GM23338 (cell line): Measurements from ENCODE around the gene HSH2D. TPM values are rescaled to one million over a fixed set of nuclear protein-coding genes. Genes with fewer than 3 reads are reported as not detected.

Source experiments
- ATAC-seq: fragments of 200-7000 bp; cut with Tn5 transposase; 3 replicates; pipeline ENCODE4 v1.9.1; 2020
- DNase-seq: peaks from one replicate; pipeline ENCODE4 v3.0.0-alpha.2; 2015; ENCODE audit warnings: low spot score
- H2AFZ ChIP-seq: fragments of 200-600 bp; sonication (generic); 2 replicates; pipeline ENCODE4 v1.8.0; 2016; ENCODE audit warnings: antibody characterized with exemption, mild to moderate bottlenecking, moderate library complexity
- H3F3A ChIP-seq: fragments of 200-600 bp; sonication (generic); replicated peaks from 2 replicates; pipeline ENCODE4 v1.8.0; 2017; ENCODE audit warnings: antibody characterized with exemption, mixed run types, low read depth
- H3K27ac ChIP-seq: fragments of 200-600 bp; sonication (generic); 2 replicates; pipeline ENCODE4 v1.6.1; 2016; ENCODE audit warnings: low read depth
- H3K27me3 ChIP-seq: fragments of 200-600 bp; sonication (generic); 2 replicates; pipeline ENCODE4 v1.8.0; 2016; ENCODE audit warnings: mild to moderate bottlenecking, mixed run types, moderate library complexity; ENCODE audit not compliant: insufficient read depth
- H3K36me3 ChIP-seq: fragments of 200-600 bp; sonication (generic); 2 replicates; pipeline ENCODE4 v1.8.0; 2016; ENCODE audit warnings: mild to moderate bottlenecking; ENCODE audit not compliant: insufficient read depth
- H3K4me1 ChIP-seq: fragments of 200-600 bp; sonication (generic); 2 replicates; pipeline ENCODE4 v1.8.0; 2016; ENCODE audit warnings: mild to moderate bottlenecking, moderate library complexity; ENCODE audit not compliant: insufficient read depth
- H3K4me2 ChIP-seq: fragments of 200-600 bp; sonication (generic); 2 replicates; pipeline ENCODE4 v1.7.1; 2017; ENCODE audit warnings: mixed run types
- H3K4me3 ChIP-seq: fragments of 200-600 bp; sonication (generic); 2 replicates; pipeline ENCODE4 v1.6.1; 2016; ENCODE audit warnings: mixed run types
- H3K79me2 ChIP-seq: fragments of 200-600 bp; sonication (generic); replicated peaks from 2 replicates; pipeline ENCODE4 v1.8.0; 2017; ENCODE audit warnings: mild to moderate bottlenecking; ENCODE audit not compliant: insufficient read depth
- H3K9me2 ChIP-seq: fragments of 200-600 bp; sonication (generic); 2 replicates; pipeline ENCODE4 v1.8.0; 2017; ENCODE audit not compliant: insufficient read depth
- H4K20me1 ChIP-seq: fragments of 200-600 bp; sonication (generic); replicated peaks from 2 replicates; pipeline ENCODE4 v1.8.0; 2017; ENCODE audit warnings: mild to moderate bottlenecking; ENCODE audit not compliant: insufficient read depth
- H3K27ac Mint-ChIP-seq: 2 replicates; pipeline ENCODE4 v1.8.0; 2020; ENCODE audit warnings: inconsistent platforms, mild to moderate bottlenecking, moderate library complexity, mixed read lengths
- H3K27me3 Mint-ChIP-seq: 3 replicates; pipeline ENCODE4 v1.8.0; 2022; ENCODE audit warnings: low read depth, mild to moderate bottlenecking, moderate library complexity, mixed read lengths, inconsistent platforms; ENCODE audit not compliant: insufficient read depth, poor library complexity
- H3K36me3 Mint-ChIP-seq: 3 replicates; pipeline ENCODE4 v1.8.0; 2021; ENCODE audit warnings: low read depth, mild to moderate bottlenecking, inconsistent platforms, moderate library complexity, mixed read lengths
- H3K4me1 Mint-ChIP-seq: 3 replicates; pipeline ENCODE4 v1.8.0; 2020; ENCODE audit warnings: mild to moderate bottlenecking, inconsistent platforms, mixed read lengths
- H3K4me3 Mint-ChIP-seq: 3 replicates; pipeline ENCODE4 v1.8.0; 2021; ENCODE audit warnings: moderate library complexity, mild to moderate bottlenecking, inconsistent platforms, mixed read lengths
- H3K9me3 Mint-ChIP-seq: 3 replicates; pipeline ENCODE4 v1.8.0; 2020; ENCODE audit warnings: moderate library complexity, mild to moderate bottlenecking, inconsistent platforms, mixed read lengths
- EZH2 ChIP-seq: fragments of 200-600 bp; sonication (generic); IDR thresholded peaks from one replicate; pipeline ENCODE4 v1.8.0; 2017; ENCODE audit warnings: antibody characterized with exemption, mild to moderate bottlenecking, low read depth; ENCODE audit not compliant: unreplicated experiment
- EZH2phosphoT487 ChIP-seq: fragments of 200-600 bp; sonication (generic); IDR thresholded peaks from one replicate; pipeline ENCODE4 v1.8.1; 2018; ENCODE audit warnings: antibody characterized with exemption; ENCODE audit not compliant: unreplicated experiment
- ZNF114 ChIP-seq: fragments of 250-450 bp; sonication (Bioruptor Pico); IDR thresholded peaks from 2 replicates; pipeline ENCODE4 v1.5.0; 2020; ENCODE audit warnings: mild to moderate bottlenecking, moderate library complexity
- polyA plus RNA-seq: library from polyadenylated mRNA; unstranded; fragments of >200 nt; fragmentation: Nextera tagmentation; extraction: Ambion mirVana; gene quantifications from 2 replicates; pipeline ENCODE4 v1.2.1, GENCODE V29; 2016
- total RNA-seq: library from RNA; depleted of rRNA; stranded (reverse); fragments of >200 nt; shearing (Covaris generic); gene quantifications from 2 replicates; pipeline ENCODE4 v1.2.3, GENCODE V29; 2014
- TF ChIP-seq, protein P1 (sequence below): fragments of 250-450 bp; sonication (Bioruptor Pico); IDR thresholded peaks from 2 replicates; pipeline ENCODE4 v1.5.0; 2020; ENCODE audit warnings: mild to moderate bottlenecking, moderate library complexity
- TF ChIP-seq, protein P2 (sequence below), 2 experiments: fragments of 200-600 bp in 1 of 2; sonication (generic) in 1 of 2; conservative IDR thresholded peaks; 2 replicates each; pipeline versions ENCODE4 v1.5.1 to v1.6.1; 2016 to 2017; ENCODE audit warnings: antibody characterized with exemption in 2 of 2, low read depth in 2 of 2, mild to moderate bottlenecking in 2 of 2, moderate library complexity in 1 of 2

Gene HSH2D
- total and polyA plus RNA-seq, 2 experiments from 2014 or later: 0.81 to 1.4 TPM

DNA sequence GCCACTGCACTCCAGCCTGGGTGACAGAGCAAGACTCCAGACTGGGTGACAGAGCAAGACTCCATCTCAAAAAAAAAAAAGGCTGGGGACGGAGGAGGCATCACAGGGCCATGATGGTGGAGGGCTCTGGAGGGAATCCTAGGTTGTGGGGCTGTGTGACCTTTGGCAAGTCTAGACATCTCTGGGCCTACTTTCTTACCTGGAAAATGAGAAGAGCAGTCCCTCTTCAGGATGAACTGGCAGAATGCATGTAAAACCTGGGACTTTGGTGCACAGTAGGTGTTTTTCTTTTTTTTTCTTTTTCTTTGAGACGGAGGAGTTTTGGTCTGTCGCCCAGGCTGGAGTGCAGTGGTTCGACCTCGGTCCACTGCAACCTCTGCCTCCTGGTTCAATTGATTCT lies 16.2 kb downstream of the HSH2D start (continued):
- TF ChIP-seq, protein P1, sequence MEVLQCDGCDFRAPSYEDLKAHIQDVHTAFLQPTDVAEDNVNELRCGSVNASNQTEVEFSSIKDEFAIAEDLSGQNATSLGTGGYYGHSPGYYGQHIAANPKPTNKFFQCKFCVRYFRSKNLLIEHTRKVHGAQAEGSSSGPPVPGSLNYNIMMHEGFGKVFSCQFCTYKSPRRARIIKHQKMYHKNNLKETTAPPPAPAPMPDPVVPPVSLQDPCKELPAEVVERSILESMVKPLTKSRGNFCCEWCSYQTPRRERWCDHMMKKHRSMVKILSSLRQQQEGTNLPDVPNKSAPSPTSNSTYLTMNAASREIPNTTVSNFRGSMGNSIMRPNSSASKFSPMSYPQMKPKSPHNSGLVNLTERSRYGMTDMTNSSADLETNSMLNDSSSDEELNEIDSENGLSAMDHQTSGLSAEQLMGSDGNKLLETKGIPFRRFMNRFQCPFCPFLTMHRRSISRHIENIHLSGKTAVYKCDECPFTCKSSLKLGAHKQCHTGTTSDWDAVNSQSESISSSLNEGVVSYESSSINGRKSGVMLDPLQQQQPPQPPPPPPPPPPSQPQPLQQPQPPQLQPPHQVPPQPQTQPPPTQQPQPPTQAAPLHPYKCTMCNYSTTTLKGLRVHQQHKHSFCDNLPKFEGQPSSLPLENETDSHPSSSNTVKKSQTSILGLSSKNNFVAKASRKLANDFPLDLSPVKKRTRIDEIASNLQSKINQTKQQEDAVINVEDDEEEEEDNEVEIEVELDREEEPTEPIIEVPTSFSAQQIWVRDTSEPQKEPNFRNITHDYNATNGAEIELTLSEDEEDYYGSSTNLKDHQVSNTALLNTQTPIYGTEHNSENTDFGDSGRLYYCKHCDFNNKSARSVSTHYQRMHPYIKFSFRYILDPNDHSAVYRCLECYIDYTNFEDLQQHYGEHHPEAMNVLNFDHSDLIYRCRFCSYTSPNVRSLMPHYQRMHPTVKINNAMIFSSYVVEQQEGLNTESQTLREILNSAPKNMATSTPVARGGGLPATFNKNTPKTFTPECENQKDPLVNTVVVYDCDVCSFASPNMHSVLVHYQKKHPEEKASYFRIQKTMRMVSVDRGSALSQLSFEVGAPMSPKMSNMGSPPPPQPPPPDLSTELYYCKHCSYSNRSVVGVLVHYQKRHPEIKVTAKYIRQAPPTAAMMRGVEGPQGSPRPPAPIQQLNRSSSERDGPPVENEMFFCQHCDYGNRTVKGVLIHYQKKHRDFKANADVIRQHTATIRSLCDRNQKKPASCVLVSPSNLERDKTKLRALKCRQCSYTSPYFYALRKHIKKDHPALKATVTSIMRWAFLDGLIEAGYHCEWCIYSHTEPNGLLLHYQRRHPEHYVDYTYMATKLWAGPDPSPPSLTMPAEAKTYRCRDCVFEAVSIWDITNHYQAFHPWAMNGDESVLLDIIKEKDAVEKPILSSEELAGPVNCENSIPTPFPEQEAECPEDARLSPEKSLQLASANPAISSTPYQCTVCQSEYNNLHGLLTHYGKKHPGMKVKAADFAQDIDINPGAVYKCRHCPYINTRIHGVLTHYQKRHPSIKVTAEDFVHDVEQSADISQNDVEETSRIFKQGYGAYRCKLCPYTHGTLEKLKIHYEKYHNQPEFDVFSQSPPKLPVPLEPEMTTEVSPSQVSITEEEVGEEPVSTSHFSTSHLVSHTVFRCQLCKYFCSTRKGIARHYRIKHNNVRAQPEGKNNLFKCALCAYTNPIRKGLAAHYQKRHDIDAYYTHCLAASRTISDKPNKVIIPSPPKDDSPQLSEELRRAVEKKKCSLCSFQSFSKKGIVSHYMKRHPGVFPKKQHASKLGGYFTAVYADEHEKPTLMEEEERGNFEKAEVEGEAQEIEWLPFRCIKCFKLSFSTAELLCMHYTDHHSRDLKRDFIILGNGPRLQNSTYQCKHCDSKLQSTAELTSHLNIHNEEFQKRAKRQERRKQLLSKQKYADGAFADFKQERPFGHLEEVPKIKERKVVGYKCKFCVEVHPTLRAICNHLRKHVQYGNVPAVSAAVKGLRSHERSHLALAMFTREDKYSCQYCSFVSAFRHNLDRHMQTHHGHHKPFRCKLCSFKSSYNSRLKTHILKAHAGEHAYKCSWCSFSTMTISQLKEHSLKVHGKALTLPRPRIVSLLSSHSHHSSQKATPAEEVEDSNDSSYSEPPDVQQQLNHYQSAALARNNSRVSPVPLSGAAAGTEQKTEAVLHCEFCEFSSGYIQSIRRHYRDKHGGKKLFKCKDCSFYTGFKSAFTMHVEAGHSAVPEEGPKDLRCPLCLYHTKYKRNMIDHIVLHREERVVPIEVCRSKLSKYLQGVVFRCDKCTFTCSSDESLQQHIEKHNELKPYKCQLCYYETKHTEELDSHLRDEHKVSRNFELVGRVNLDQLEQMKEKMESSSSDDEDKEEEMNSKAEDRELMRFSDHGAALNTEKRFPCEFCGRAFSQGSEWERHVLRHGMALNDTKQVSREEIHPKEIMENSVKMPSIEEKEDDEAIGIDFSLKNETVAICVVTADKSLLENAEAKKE (CRISPR knock-in tag): no peak

DNA sequence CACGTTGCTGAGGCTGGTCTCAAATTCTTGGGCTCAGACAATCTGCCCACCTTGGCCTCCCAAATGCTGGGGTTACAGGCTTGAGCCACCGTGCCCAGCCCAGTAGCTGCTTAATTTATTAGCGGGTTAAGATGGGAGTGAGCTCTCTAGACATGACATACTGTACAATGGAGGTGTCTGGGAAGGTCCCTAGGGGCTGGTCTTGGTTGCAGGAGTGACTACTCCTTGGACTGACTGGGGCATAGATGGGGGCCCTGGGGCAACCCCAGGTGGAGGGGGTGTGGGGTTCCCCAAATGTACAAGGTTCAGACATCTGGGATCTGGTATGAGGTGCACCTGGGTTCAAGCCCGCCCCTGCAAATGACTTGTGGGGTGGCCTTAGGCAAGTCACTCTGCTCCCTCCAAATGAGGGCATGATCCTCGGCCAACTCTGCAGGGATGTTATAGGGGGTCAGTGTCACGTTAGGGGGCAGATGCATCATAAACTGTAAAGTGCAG lies 17.0 kb downstream of the HSH2D start:
- Histone ChIP-seq H3K27me3 (no peaks in the 10 kb centered on the region), H3K4me3 (no peak overlapping the region), H3K27ac (no peak overlapping the region), H3K36me3 (no peaks in the 10 kb centered on the region), H3K9me2 (no peaks in the 10 kb centered on the region), H4K20me1 (no peaks in the 10 kb centered on the region), H3K4me1 (no peaks in the 10 kb centered on the region), H3K4me2 (no peak overlapping the region), H2AFZ (no peak overlapping the region), H3F3A (no peaks in the 10 kb centered on the region), H3K79me2 (no peaks in the 10 kb centered on the region)
- DNase-seq (no peak), ATAC-seq (no peak)
- peaks cover 6% of the 10 kb centered on the region for H3K27me3 Mint-ChIP-seq
- no peaks in the 10 kb centered on the region for H3K4me1 Mint-ChIP-seq
- TF ChIP-seq EZH2phosphoT487: no peak
- TF ChIP-seq, protein P2, sequence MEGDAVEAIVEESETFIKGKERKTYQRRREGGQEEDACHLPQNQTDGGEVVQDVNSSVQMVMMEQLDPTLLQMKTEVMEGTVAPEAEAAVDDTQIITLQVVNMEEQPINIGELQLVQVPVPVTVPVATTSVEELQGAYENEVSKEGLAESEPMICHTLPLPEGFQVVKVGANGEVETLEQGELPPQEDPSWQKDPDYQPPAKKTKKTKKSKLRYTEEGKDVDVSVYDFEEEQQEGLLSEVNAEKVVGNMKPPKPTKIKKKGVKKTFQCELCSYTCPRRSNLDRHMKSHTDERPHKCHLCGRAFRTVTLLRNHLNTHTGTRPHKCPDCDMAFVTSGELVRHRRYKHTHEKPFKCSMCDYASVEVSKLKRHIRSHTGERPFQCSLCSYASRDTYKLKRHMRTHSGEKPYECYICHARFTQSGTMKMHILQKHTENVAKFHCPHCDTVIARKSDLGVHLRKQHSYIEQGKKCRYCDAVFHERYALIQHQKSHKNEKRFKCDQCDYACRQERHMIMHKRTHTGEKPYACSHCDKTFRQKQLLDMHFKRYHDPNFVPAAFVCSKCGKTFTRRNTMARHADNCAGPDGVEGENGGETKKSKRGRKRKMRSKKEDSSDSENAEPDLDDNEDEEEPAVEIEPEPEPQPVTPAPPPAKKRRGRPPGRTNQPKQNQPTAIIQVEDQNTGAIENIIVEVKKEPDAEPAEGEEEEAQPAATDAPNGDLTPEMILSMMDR (conservative IDR thresholded peaks at IDR 0.05; ENCODE audit: low read depth in 2 of 2): no peak
- no peak for TF ChIP-seq EZH2
- TF ChIP-seq ZNF114: no peak
- peaks cover 9% of the 10 kb centered on the region; the same call in 2 of the 3 replicates for H3K9me3 Mint-ChIP-seq
- no peak overlapping the region for H3K27ac Mint-ChIP-seq
- H3K4me3 Mint-ChIP-seq: no peak overlapping the region
- no peaks in the 10 kb centered on the region; the same call in 2 of the 3 replicates for H3K36me3 Mint-ChIP-seq
